ENCODE results near the gene CAMSAP1.

- TF ChIP-seq CTCF (IDR thresholded peaks at IDR 0.05) (no peak), POLR2A (IDR thresholded peaks at IDR 0.05) (no peak)
These were observed 146.0 kb downstream of the CAMSAP1 start for GRCh38 chr9:135761150-135761844.
